SIG-M5 treated with dmso at 0.1 percent for 504 hours (cell line): ENCODE results near the gene FOSL2.
"Not testable (repeated sequence)": the region's sequence is repeated elsewhere in the genome, so short reads cannot be mapped to it uniquely, and the experiment has no call there.

ENCODE experiments used
- DNase-seq: peaks from one replicate; lab custom pipeline; 2025; ENCODE audit not compliant: unreplicated experiment; lab: John Stamatoyannopoulos, UW

Gene FOSL2

DNA sequence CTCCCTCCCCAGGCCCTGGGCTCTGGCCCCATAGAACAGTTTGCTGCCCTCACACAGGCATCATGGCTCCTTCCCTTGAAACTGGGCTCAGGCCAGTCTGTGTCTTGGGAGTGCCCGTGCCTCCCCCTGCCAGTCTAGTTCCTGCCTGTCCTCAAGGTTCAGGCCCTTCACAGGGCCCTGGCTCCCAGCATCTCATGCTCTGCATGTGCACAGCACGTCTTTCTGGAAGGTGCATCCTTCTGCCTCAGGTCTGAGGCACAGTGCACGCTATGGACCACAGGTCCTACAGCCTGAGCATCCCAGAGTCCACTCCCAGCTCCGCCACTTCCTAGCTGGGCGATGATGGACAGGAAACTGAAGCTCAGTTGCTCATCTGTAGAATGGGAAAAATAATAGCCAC, 35.6 kb upstream of the FOSL2 start:
- DNase-seq, result no peak

GRCh38 chr2:28357948-28358667, 34.5 kb upstream of the FOSL2 start:
- DNase-seq, result no peak

DNA sequence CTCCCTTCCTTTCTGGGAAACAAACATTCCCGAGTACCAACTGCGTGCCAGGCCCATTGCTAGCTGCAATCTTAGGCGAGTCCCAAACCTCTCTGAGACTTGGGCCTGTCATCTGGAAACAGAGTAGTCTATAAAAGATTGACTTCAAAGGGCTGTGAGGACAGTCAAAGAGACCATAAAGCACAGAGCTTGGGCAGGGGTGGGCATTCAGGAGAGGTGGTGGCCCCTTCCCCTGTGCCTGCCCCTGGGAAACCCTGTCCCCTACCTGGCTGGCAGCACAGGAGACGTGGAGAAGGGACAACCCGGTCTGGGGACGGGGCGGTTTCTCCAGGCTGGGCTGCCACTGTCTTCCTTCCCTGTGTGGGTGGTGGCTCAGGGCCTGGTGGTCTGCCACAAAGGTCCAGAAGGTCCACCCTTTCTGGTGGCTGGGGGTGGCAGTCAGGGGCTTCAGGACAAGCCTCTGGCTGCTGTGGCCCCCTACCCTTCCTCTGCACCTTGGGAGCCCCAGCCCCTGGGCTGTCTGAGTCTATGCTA, 33.9 kb upstream of the FOSL2 start:
- DNase-seq, result no peak

GRCh38 chr2:28359222-28360057, 33.2 kb upstream of the FOSL2 start:
- peak; percentile 94 for DNase-seq

DNA sequence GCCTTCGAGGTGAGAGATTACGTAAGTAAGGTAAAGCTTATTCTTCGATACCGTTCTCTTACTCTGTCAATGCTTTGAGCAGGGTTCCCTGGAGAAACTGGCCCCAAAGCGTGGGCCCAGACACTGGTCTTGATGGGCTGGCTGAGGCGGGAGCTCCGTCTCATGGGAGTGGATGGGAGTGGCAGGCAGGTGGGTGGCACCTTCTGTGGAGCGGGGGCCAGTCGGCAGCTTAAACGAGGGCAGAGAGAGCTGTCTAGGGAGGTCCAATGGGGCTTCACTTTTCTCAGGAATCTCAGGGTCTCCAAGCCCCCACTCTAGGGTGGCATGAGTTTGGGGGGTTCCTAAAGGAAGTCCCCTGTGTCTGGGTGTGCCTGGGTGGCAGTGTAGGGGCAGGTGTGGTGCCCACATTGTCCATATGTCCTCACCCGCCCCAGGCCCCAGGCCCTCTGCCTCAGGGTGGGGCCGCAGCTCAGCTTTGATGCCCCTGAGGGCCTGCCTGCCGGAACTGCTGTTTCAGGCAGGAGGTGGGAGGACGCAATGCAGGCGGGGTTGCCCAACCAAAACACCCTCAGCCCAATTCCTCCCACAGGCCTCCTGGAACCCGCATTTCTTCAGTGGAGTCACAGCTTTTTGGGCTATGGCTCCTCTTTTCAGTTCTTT, 32.5 kb upstream of the FOSL2 start:
- DNase-seq, result peak; percentile 80

GRCh38 chr2:28360718-28361293, 31.9 kb upstream of the FOSL2 start:
- DNase-seq, result no peak

- no peak for DNase-seq
Observed at GRCh38 chr2:28361991-28362710, 30.5 kb upstream of the FOSL2 start.

- no peak for DNase-seq
Observed at GRCh38 chr2:28362991-28363521, 29.6 kb upstream of the FOSL2 start.

DNA sequence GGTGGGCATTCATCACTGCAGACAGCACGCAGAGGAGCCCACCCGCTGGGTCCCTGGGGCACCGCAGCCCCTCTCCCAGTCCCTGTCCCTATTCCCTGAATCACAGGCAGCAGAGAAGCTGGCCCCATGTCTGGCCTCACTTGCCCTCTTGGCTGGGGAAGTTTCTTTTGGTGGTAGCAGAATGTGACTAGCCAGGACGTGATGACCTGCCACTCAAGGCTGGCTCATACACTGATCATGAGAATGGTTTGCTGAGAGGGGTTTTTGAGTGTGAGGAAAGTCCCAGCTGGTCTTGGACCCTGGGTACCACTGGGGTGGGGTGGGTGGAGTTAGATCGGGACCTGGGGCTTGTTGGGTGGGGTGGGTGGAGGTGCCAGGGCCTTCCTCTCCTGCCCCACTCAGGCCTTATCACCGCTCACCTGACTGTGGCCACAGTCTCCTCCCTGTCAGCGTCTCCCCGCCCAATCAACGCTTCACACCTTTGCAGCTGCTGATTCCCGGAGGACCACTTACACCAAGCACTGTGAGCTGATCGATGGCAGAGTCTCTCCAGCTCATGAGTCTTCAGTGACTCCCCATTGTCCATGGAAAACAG, 28.9 kb upstream of the FOSL2 start:
- no peak for DNase-seq

DNA sequence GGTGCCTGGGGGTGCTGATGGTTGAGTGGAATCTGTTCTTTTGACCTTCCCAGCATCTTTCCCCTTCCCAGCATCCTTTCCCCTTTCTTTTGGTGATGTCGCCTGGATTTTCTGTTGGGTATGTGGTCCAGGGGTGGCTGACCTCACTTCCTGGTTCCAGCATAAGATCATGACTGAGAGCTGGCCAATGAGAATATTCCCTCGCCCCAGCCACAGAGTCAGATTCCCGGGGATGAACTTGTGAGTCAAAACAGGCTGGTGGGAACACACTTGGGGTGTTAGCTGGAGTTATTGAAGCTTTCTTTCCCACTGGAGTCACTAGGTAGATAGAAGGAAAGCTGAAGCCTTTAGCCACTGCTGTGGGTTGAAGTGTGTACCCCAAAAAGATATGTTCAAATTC, 28.0 kb upstream of the FOSL2 start:
- DNase-seq, result no peak

- no peak for DNase-seq
Observed at GRCh38 chr2:28365158-28365557, 27.5 kb upstream of the FOSL2 start.

DNA sequence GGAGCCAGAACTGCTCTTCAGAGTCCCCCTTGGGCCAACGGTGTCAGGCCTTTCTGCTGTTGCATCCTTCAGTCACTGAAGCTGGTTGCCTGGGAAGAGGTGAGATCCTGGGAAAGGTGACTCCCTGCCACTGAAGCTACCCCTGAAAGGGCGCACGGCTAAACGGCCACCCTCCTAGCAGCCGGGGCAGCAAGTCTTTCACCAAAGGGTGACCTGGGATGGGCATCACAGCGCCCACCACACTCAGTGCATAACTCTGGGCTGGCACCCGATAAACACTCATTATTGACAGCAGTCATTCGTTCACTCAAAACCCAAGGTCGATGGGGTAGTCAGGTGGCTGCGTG, 26.5 kb upstream of the FOSL2 start:
- no peak for DNase-seq

- DNase-seq, result peak; percentile 94
Observed at GRCh38 chr2:28366496-28367282, 26.0 kb upstream of the FOSL2 start.

DNA sequence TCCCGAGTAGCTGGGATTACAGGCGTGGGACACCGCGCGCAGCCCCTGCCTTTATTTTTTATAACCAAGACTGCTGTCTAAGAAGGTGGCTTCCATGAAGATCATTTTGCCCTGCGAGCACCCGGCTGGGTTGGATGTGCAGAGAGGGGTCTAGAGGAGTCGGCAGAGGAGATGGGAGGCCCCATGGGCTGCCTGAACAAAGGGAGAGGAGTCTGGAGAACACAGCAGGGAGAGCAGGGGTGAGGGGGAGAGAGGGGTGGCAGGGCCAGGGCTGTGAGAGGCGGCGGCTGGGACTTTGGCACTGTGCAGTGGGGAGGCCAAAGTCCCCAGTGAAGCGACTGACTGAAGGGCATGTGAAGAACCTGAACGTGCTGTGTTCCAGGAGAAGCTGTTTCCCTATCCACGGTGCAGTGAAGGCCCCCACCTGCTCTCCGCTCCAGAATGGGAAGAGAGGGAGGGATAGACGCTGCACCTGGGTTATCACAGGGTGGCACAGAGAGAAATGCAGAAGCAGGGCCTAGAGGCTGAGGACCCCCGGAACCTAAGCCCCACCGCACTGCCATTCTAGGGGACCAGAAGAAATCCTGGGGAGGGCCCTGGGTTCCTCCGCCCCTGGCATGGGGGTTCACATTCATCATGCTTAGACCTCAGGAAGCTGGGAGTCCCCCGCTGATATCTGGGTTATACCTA, 24.8 kb upstream of the FOSL2 start:
- DNase-seq, result no peak

GRCh38 chr2:28368357-28368798, 24.3 kb upstream of the FOSL2 start:
- no peak for DNase-seq

DNA sequence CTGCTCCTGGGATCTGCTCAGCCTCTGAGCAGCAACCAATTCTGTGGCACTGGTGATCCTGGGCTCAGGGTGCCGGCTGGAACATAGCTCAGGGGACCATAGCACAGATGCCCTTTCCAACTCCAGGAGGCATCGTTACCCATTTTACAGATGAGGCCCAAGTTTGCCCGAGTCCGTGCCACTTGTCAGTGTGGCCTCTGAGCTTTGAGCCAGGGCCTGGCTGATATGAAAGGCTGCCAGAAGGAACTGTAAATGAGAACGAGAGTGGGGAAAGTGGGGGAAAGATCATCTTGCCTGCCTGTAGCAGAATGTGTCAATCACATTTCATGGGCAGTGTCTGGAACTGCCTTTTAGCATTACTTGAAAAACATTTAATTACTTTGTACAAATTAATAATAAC, 23.3 kb upstream of the FOSL2 start:
- no peak for DNase-seq

DNA sequence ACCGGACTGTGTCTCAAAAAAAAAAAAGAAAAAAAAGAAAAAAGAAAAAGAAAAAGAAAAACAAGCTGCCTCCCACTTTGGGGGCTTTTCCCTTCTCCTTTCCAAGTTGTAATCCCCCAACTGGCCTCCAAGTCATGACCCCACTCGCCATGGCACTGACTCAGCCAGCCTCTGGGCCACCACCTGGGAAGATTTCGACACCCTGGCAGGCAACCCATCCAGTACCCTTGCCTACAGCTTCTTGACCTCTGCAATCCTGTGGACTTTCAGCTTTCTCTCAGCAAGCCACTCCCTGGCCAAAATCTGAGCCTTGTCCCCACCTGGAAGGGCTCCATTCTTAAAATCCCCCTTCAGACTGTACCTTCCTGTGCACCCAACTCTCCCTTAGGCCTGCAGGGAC, 22.3 kb upstream of the FOSL2 start:
- peak; percentile 33 for DNase-seq

DNA sequence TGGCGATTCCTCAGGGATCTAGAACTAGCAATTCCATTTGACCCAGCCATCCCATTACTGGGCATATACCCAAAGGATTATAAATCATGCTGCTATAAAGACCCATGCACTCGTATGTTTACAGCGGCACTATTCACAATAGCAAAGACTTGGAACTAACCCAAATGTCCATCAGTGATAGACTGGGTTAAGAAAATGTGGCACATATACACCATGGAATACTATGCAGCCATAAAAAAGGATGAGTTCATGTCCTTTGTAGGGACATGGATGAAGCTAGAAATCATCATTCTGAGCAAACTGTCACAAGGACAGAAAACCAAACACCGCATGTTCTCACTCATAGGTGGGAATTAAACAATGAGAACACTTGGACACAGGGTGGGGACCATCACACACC, 20.9 kb upstream of the FOSL2 start:
- DNase-seq, result not testable (repeated sequence)

DNA sequence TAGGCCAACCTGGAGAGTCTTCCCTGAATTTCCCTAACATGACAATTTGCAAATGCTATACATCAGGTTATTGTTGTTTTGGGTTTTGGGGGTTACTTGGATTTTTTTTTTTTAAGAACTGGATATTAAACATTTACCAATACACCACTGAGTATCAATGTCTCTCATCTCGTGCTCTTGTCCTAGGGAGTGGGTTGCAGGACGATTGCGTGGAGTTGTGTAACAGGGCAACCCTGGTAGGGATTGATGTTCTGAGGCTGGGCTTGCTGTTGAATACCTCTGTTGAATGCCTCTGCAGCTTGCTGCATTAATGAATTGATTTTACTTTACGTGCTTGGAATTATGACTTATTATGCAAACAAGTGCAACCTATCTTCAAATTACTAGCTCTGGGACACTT, 18.8 kb upstream of the FOSL2 start:
- DNase-seq, result no peak
